HG03460 (cell line): Measurements from ENCODE around the gene LRRC28.

Experiments used
- ATAC-seq: cut with Tn5 transposase; IDR thresholded peaks from one replicate; pipeline ENCODE4 v1.9.1; 2021; ENCODE audit not compliant: unreplicated experiment

The LRRC28 gene

DNA sequence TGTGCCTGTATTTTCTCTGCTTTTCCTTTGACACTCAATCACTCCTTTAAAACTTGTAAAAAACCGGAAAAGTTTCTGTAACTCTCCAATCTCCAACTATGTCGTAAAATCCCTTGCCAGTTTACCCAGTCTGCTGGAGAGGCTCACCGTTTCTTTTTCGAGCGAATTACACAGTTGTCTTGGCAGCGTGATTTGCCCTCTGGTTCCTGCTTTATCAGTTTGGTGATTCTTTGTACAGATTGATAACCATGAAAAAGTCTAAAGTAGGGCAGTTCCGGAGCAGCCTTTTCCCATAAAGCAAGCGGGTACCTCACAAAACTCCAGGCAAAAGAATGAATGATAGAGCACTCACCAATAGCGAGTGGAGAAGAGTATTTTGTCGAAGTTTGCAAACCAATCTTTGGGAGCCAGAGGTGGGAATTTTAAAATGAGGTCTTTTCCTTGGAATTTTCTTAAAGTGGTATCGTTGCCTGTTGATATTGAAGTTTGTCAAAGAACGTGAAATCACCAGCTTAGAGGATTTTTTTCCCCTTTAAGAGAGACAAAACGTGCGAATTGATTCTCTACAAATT is 1.9 kb upstream of the LRRC28 start, which contains the start of gene TTC23:
Gene TTC23 (minus strand): TSS at position 312 of the 572 bp plus-strand sequence. CDS start 20,869 bp downstream, outside the sequence.
- ATAC-seq, result no peak

DNA sequence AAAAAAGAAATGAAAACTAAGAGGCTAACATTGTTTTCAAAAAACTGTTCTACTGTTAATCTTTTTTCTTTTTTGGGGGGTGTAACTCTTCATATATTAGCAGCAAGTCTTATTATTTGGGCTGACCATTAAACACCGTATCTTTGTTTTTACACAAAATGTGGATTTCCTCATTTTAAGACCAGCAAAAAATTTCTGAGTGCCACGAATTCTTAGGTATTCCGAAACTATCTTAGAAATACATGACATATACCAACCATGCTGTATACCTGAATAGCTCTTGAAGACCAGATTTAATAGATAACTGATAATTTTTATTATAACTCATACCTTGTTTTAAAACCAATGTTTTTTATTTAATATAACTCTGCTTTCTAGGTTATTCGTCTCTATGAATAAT is 1.3 kb upstream of the LRRC28 start:
- no peak for ATAC-seq

DNA sequence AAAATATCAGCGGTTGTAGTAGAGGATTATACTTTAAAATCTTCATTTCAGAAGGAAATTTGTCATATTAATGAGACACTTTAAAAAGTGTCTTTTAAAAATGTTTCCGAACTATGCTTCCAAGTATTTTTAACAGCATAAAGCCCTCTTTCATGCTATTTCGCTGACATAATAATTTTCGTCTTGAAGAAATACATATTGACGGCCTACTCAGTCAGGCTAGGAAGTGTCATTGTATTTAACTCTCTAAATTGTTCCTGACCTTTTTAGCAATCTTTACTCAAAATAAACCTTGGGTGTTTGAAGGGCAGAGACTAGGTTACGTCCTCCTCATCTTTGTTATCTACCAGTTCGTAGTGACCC is 806 bp upstream of the LRRC28 start:
- no peak for ATAC-seq

DNA sequence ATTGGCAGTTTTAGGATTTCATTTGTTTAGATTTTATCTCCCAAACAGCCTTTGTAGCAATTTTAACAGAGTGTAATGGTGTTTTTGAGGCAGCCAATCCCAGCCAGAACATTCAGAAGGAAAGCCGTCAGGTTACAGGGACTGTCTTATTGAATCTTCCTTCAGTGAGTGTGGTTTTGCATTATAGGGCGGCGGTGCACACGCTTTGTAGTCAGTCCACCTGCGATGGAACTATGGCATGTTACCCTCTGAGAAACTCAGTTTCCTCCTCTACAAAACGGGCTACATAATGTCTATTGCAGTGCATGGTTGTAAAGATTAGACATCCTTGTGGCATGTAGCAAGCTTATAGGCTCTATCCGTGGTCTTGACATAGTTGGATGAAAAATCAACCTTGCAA is 1.0 kb downstream of the LRRC28 start:
- no peak for ATAC-seq

DNA sequence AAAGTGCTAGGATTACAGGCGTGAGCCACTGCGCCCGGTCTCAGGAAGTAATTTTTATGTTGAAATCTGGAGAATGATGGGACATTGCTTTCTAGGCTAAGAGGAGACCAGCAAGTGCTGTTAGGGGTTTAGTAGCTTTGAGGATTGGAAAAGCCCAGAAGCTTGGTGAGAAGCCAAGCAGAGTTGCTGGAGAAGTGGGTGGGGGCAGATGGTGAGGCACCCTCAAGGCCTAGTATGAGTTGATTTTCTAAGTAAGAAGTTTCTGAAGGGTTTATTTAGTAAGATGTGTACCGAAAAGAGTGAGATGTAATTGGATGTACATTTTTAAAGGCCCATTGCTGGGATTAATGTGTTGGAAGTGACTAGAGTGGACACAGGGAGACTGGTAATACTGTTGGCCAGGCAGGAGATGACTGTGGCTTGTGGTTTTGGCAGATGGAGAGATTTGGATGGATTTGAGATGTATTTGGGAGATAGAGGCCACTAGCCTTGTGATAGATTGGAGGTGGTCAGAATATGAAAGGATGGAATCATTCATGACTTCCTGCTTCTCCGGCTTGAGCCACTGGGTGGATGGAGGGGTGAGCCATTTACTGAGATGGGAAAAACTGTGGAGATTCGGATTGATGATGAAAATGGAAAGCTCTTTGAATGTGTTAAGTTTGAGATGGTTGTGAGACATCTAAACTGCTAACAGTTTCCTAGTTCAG is 2.3 kb downstream of the LRRC28 start:
- ATAC-seq, result no peak

DNA sequence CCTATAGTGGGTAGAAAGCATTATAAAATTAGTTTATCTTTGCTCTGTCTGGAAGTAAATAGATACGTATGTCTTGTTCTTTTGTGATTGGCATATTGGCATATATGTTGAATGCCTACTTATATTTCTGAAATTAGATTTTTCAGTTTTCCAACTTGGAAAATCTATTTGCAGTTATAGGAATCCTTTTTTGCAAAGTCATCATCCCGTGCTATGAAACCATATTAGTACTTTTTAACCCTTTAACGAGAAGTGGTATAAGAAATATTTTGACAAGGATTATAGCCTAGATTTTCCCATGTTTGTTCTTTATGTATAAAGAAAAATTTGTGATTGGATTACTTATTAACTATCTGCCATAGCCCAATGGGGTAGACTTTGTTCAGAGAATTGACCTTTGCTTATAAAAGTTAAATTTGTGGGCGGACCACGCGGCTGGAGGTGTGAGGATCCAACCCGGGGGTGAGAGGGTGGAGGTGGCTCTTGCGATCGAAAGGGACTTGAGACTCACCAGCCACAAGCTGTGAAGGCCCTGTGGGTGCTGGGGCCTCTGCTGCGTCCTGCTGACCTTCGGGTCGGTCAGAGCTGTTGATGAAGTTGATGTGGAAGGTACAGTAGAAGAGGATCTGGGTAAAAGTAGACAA is 5.9 kb downstream of the LRRC28 start:
- no peak for ATAC-seq

DNA sequence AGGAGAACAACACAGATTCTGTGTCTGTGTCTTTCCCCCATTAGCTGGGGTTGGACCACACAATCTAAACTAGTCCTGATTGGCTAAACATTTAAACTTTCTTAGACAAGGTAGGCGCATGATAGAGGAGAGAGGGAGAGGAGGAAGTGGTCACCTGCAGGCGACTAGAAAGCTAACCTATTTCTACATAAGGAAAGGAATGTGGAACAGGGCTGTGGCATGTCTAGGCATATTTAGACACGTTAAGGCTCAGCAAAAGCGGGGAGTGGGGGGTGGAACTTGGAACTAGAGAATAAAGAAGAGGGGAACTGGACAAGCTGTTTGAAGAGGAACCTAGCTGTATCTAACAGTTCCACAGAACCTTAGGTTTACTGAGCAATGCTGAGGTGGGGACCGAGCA is 12.8 kb downstream of the LRRC28 start:
- ATAC-seq, result no peak

DNA sequence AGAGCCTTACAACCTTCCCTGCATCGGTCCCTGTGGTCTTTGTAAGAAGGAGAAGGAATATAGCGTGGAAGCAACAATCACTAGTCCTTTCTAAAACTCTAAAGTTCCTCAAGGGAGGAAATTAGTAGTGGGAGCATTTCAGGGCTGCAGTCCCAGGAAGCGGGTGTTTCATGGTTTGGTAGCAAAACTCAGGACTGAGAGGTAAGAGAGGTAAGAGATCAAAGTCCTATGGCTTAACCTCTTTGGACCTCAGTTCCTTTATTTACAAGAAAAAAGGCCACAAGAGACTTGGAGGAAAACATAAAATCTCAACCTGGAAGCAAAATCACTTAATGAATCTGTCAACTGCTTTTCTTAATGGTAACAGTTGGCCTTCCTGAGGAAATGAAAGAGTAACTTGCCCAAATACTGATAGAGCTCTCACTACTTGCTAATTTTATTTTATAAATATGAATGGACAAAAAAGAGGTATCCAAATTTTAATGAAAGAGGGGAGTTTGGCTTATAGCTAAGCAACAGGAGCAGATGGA is 14.3 kb downstream of the LRRC28 start:
- no peak for ATAC-seq

DNA sequence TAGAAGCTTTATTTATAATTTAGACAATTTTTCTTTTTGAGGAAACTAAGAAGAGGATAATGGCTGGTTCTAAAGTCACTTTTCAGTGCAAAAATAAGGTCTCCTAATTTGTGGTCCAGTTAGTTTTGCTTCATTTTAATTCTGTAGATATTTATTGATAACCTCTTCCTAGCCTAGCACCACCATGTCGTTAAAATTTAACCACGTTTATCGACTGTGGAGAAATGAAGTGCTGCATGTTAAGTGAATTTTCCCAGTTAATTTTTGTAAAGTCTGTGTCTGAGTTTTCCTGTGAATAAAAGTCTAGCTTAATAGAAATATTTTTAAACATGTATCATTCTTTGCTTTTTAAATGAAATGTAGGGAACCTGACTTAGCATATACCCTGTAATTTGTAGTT is 16.7 kb downstream of the LRRC28 start:
- ATAC-seq, result no peak

DNA sequence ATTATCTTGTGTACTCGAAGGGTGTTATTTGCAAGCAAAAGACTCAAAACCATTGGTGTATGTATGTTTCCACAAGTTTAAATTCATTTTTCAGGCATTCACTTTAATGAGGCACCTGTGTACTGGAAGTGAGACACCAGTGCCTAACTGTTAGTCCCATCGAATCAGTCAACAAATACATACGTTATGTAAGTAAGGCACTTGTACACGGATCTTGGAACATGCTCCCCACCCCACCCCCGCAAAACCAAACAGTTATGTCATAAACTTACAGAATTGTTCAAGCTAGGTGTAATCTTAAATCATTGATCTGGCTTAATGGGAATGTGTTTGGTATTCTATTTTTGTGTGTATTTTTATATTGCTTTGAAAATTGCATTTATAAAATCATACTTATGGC is 17.1 kb downstream of the LRRC28 start:
- ATAC-seq, result no peak

DNA sequence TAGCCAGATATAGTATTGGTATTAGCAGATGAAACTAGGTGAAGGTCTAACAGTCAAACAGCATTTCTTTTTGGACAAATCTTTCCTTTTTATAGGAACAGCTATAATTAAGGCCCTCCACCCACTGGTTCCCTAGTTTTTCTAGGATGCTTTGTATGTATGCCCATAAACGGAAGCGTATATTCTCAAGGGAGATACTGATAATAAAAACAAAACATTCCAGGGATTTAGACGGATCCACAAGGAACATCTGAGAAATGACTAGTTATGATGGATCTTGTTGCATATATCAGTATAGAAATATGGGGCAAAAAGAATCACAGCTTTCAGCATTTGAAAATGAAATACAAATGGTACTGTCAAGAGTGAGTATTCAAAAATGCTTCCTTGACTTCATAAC is 22.5 kb downstream of the LRRC28 start:
- no peak for ATAC-seq

DNA sequence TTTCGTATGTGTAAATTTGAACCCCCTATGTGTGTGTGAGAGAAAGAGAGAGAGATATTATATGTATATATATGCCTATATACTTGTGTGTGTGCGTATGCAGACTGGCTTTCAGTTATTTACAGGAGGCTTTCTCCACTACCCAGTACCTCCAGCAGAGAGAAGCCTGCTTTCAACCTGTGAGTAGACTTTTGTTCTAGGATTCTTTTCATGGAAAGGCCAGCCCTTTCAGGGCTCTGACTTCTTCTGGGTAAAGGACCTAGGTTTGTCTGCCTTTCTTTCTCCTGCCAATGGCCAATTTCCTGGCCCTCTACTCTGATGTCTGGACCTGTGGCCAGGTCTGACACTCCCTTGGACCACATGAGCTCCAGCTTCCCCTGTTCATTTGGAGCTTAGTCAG is 23.8 kb downstream of the LRRC28 start:
- ATAC-seq, result no peak

DNA sequence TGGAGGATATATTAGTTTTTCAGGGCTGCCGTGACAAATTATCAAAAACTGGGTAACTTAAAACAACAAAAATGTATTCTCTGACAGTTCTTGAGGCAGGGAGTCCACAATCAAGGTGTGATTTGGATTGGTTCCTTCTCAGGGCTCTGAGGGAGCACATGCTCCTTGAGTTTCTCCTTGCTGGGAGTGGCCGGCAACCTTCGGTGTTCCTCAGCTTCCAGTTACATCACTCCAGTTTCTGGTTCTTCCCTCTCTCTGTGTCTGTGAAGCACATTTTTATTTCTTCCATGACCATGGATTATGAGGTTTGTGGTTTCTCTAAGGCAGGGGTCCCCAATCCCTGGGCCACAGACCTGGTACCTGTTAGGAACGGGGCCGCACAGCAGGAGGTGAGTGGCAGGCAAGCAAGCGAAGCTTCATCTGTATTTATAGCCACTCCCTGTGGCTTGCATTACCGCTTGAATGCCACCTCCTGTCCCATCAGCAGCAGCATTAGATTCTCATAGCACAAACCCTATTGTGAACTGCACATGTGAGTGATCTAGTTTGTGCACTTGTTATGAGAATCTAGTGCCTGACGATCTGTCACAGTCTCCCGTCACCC is 24.3 kb downstream of the LRRC28 start:
- ATAC-seq, result peak; percentile 50

DNA sequence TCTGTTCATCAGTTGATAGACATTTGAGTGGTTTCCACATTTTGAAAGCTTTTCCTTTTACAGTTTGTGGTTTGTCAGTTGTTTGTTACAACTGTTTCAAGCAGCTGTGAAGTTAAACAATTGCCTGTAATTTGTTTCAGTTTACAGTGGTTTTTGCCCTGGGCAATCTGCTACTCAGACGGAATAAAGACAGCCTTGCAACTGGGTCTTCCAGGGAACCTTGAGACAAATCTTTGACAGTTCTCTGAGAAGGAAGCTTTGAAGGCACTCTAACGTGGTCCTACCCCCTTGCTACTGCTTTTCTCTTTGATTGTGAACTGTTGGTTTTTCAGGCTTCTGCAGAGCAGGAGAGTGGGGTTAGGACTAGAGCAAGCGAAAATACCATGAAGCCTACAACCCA is 28.0 kb downstream of the LRRC28 start:
- no peak for ATAC-seq

DNA sequence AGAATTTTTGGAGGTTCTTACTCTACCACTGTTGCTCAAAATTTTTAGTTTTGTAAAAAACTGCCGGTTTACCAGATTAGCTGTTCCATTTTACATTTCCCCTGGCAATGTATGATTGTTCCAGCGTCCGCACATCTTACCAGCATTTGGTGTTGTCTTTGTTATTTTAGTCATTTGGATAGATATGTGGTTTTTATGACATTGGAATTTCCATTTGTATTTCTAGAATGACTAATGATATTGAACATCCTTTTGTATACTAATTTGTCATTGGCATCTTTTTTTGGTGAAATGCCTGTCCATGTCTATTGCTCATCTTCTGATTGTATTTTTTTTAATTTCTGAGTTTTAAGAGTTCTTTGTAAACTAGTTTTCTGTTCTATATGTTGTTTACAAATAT is 28.5 kb downstream of the LRRC28 start:
- ATAC-seq, result no peak

DNA sequence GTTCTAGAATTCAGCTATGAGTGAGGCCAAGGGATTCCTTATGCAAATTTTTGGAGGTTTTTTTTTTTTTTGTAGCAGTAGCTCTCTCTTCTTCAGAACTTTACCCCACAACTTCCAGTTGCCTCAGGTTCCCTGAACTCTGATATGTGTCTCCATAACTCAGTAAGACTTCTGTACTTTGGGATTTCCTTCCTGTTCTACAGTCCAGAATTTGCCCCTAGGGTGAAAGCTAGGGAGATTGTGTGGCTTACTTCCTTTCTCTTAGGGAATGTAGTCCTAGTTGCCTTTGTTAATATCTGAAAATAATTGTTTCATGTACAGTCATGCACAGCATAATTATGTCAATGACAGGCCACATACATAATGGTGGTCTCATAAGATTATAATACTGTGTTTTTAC is 30.8 kb downstream of the LRRC28 start:
- ATAC-seq, result no peak

DNA sequence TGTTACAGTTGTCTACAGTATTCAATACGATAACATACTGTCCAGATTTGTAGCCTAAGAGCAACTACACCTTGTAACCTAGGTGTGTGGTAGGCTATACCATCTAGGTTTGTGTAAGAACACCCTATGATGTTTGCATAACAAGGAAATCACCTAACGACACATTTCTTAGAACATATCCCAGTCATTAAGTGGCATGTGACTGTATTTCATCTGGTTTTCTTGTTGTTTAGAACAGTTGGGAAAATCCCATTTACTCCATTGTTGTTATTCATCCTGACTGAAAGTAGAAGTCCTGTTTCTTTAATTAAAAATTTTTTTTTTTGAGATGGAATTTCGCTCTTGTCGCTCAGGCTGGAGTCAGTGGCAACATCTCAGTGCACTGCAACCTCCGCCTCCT is 31.3 kb downstream of the LRRC28 start:
- no peak for ATAC-seq

DNA sequence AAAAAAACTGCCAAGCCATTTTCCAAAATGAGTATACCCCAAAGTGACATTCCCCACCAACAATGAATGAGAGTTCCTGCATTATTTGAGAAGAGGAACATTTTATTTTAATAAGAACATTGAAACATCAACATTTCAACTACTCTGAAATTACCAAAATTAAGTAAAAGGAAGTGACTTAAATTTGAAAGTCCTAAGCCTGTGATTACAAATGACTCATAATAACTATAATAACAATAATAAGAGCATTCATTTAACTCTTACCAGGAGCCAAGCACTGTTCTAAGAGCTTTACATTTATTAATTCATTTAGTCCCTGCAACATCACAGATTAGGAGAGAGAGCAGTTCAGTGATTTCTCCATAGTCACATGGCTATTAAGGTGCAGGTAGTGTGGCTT is 32.4 kb downstream of the LRRC28 start:
- no peak for ATAC-seq

DNA sequence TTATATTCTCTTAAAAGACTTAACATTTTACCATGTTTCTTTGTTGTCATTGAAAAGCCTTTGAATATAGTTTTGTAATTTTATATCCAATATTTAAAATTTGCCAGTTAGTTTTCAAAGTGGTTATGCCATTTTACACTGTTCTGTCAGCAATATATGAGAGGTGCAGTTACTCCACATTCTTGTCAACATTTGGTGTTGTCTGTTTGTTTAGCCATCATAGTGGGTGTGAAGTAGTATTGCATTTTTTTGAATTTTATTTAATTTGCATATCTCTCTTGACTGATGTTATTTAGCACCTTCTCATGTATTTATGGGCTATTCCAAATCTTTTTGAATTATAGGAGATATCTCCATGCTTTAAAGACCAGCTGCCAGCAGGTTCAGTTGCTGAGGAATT is 40.4 kb downstream of the LRRC28 start:
- no peak for ATAC-seq

DNA sequence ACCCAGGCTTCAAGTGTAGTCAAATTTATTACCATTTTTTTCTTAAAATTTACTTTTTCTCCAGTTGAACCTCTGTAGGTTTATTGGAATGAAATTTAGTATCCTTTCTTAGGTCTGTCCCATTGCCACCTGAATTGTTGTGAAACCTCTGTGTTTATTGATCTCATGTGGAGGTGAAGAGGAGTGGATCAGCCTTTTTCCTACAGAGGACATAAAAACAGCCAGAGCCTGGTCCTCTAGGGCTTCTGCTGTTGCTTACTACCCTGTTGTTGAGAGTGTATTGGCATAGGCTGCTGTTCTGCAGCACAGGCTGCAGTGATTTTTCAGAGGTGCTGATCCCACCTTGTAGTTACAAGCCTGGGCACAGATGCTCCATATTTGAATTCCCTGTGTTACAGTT is 44.6 kb downstream of the LRRC28 start:
- ATAC-seq, result no peak

DNA sequence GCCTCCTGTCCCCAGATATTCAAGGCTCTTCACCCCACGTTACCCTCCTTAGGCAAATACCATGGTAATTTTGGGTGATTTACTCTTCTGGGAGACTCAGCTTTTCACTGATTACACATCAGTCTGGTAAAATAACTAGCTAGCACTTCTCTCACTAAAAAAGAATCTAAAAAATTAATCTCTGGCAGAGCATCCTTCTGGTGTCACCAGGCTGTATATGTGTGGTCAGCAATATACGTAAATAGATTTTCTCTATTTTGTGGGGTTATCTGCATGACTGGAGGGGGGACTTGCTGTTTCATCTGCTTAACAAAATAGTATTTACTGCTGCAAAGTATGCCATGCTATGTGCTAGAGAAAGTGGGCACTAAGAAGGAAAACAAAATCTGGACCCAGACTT is 45.1 kb downstream of the LRRC28 start:
- ATAC-seq, result no peak

DNA sequence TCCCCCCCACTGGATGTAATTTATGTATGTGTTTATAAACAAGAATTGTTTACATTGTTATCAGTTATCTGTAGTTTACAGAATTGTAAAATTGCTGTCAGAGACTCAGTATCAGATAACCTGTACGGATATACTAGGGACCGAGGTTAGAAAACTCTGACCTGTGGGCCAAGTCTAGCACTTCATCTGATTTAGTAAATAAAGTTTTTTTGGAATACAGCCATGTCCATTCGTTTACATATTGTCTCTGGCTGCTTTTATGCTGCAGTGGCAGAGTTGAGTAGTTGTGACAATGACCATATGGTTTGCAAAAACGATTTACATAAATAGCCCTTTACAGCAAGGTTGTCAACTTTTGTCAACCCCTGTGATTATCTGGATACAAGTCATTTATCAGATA is 52.6 kb downstream of the LRRC28 start:
- ATAC-seq, result no peak
